ENCODE measurements around the gene FAM228A. TPM values are rescaled to one million over a fixed set of nuclear protein-coding genes. Genes with fewer than 3 reads are reported as not detected.
A peak's percentile ranks its signal among the peaks of the same experiment; 100 is the strongest.

Gene FAM228A
- 0.12 and 0.35 TPM in 2 replicates for total RNA-seq (2014; rRNA removed; shearing (Covaris generic))
- polyA plus RNA-seq (2016; fragmentation: Nextera tagmentation; extraction: Ambion mirVana), result 0.11 and 0.49 TPM in 2 replicates
- long read RNA-seq, result 0 reads

- Mint-ChIP-seq H3K4me3 (no peak within 1 kb of the TSS), H3K4me1 (no peaks in the 10 kb centered on the region), H3K27ac (no peak within 1 kb of the TSS), H3K9me3 (no peaks in the 10 kb centered on the region), H3K27me3 (ENCODE audit: insufficient read depth, low read depth, poor library complexity) (no peaks in the 10 kb centered on the region), H3K36me3 (ENCODE audit: low read depth) (no peaks in the 10 kb centered on the region)
- Histone ChIP-seq H3K27me3 (ENCODE audit: insufficient read depth) (peaks cover 12% of the 10 kb centered on the region; the same call in 1 of the 2 replicates), H3K27ac (ENCODE audit: low read depth) (no peak within 1 kb of the TSS), H3K79me2 (replicated peaks; ENCODE audit: insufficient read depth) (no peaks in the 10 kb centered on the region), H4K20me1 (replicated peaks; ENCODE audit: insufficient read depth) (no peaks in the 10 kb centered on the region), H3K9me2 (ENCODE audit: insufficient read depth) (no peaks in the 10 kb centered on the region), H3K36me3 (ENCODE audit: insufficient read depth) (no peaks in the 10 kb centered on the region), H3K4me3 (0 out of 2 replicates have a peak within 1 kb of the TSS, but pooled peaks have one; percentile 28), H3K4me2 (0 out of 2 replicates have a peak within 1 kb of the TSS, but pooled peaks have one; percentile 38), H3K4me1 (ENCODE audit: insufficient read depth) (no peaks in the 10 kb centered on the region), H2AFZ (peak within 1 kb of the TSS; percentile 94), H3F3A (replicated peaks; ENCODE audit: low read depth) (no peaks in the 10 kb centered on the region; the same call in 1 of the 2 replicates)
- TF ChIP-seq CTCF (conservative IDR thresholded peaks at IDR 0.05; ENCODE audit: low read depth in 2 of 2) (no peak), EZH2phosphoT487 (IDR thresholded peaks at IDR 0.05; ENCODE audit: unreplicated experiment) (no peak), NANOG (IDR thresholded peaks at IDR 0.05; ENCODE audit: borderline replicate concordance) (no peak), ZNF114 (CRISPR knock-in tag; IDR thresholded peaks at IDR 0.05) (no peak), ZNF331 (CRISPR knock-in tag; IDR thresholded peaks at IDR 0.05; ENCODE audit: low read depth) (no peak), EZH2 (IDR thresholded peaks at IDR 0.05; ENCODE audit: low read depth, unreplicated experiment) (no peak), POLR2AphosphoS5 (IDR thresholded peaks at IDR 0.05; ENCODE audit: low read depth) (no peak), ZNF462 (CRISPR knock-in tag; IDR thresholded peaks at IDR 0.05) (no peak), ETS1 (IDR thresholded peaks at IDR 0.05) (no peak), CREB1 (CRISPR knock-in tag; IDR thresholded peaks at IDR 0.05; ENCODE audit: low read depth) (no peak), JUNB (IDR thresholded peaks at IDR 0.05; ENCODE audit: unreplicated experiment) (no peak), STAT1 (IDR thresholded peaks at IDR 0.05; ENCODE audit: unreplicated experiment) (no peak), REST (IDR thresholded peaks at IDR 0.05; ENCODE audit: unreplicated experiment) (no peak)
- ATAC-seq (peak; percentile 91), DNase-seq (ENCODE audit: low spot score) (peak; percentile 50)
Observed at GRCh38 chr2:24174851-24175277, at the start of gene FAM228A. Gene FAM228A (plus strand): TSS chr2:24175053. CDS start chr2:24175481, 428 bp downstream.
